Small intestine (tissue), 7 donors: ENCODE data around the gene FOXP3. TPM values are rescaled to one million over a fixed set of nuclear protein-coding genes. Genes with fewer than 3 reads are reported as not detected.

ENCODE experiments used
- DNase-seq, 2 donors: peaks; one replicate each; pipeline versions ENCODE4 v3.0.0 to v3.0.0-alpha.2; 2013
- FAIRE-seq: peaks from 2 replicates; lab custom pipeline; 2012; peaks lifted over from hg19 to GRCh38; lab: Jason Lieb, UNC
- H3K27ac ChIP-seq, 3 donors: one replicate each; pipeline ENCODE4 v1.5.1; 2013; ENCODE audit warnings: low read length in 2 of 3, mild to moderate bottlenecking in 2 of 3, control low read depth in 1 of 3, inconsistent platforms in 1 of 3, low read depth in 1 of 3, moderate library complexity in 1 of 3
- H3K27me3 ChIP-seq, 3 donors: one replicate each; pipeline ENCODE4 v1.6.1; 2013; ENCODE audit warnings: low read length in 3 of 3, inconsistent platforms in 1 of 3; ENCODE audit not compliant: control insufficient read depth in 3 of 3, insufficient read depth in 3 of 3
- H3K36me3 ChIP-seq, 3 donors: one replicate each; pipeline ENCODE4 v1.6.1; 2013; ENCODE audit warnings: low read length in 3 of 3, inconsistent platforms in 1 of 3, low read depth in 1 of 3, mild to moderate bottlenecking in 1 of 3, moderate library complexity in 1 of 3; ENCODE audit not compliant: control insufficient read depth in 3 of 3, insufficient read depth in 2 of 3
- H3K4me1 ChIP-seq, 3 donors: one replicate each; pipeline ENCODE4 v1.6.1; 2013; ENCODE audit warnings: low read length in 2 of 3, inconsistent platforms in 1 of 3, low read depth in 1 of 3, mild to moderate bottlenecking in 1 of 3, moderate library complexity in 1 of 3; ENCODE audit not compliant: control insufficient read depth in 3 of 3, insufficient read depth in 2 of 3
- H3K4me3 ChIP-seq, 3 donors: one replicate each; pipeline ENCODE4 v1.5.1; 2013; ENCODE audit warnings: low read length in 3 of 3, control low read depth in 1 of 3, inconsistent platforms in 1 of 3, low read depth in 1 of 3, mild to moderate bottlenecking in 1 of 3, moderate library complexity in 1 of 3
- H3K9me3 ChIP-seq, 2 donors: one replicate each; pipeline ENCODE4 v1.6.1; 2013; ENCODE audit warnings: low read depth in 1 of 2, low read length in 1 of 2; ENCODE audit not compliant: control insufficient read depth in 2 of 2, insufficient read depth in 1 of 2
- WGBS, 3 donors: extraction: QIAGEN DNeasy Blood & Tissue Kit; methylation state at CpG; one replicate each; pipeline ENCODE4 v1.1.7; 2013; 5-methylcytosine and 5-hydroxymethylcytosine counted together
- polyA plus RNA-seq, 4 donors: library from polyadenylated mRNA; stranded (reverse) in 3 of 4; unstranded in 1 of 4; fragments of 200-250 nt in 3 of 4; fragments of 120-200 nt in 1 of 4; gene quantifications; one replicate each; pipeline versions ENCODE4 v1.2.1 to v1.2.3, GENCODE V29; 2013
- donor health status: healthy with polysubstance abuse.
- donor health status: control.
- donor health status: control.
- donor health status: Bipolar disorder and iron deficiency.
- donor health status: healthy.

Gene FOXP3
- polyA plus RNA-seq, 4 donors: 0.31 to 0.47 TPM; not detected in 2

DNA sequence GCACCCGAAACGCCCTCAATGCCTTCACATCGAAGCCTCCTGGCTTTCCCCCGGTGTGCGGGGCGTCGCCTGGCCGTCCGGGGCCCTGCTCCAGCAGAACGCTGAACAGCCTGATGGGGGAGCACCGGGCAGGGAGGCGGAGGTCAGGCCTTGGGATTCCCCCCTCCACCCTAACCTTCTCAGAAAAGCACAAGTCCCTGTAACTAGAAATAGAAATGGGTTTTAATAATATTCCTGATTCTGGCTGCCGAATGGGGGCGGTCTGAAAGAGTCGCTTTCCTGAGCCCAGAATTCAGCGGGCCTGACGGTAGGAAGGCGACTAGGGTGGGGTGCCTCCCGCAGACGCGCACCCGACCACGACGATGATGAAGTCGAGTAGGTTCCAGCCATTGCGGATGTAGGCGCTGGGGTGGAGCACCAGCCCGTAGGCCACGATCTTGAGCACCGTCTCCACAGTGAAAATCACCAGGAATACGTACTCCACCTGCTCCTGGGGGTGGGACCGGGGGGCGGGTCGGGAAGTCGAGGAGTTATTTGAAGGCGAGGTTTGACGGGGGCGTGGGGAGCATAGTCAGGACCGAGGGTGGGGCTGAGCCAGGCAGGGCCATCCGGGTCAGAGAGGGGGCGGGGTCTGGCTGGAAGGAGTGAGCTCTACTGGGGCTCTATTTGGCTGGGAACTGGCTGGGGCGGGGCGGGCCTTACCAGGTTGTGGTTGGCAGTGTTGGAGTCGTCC, 33.8 kb downstream of the FOXP3 start:
- no peak for FAIRE-seq

DNA sequence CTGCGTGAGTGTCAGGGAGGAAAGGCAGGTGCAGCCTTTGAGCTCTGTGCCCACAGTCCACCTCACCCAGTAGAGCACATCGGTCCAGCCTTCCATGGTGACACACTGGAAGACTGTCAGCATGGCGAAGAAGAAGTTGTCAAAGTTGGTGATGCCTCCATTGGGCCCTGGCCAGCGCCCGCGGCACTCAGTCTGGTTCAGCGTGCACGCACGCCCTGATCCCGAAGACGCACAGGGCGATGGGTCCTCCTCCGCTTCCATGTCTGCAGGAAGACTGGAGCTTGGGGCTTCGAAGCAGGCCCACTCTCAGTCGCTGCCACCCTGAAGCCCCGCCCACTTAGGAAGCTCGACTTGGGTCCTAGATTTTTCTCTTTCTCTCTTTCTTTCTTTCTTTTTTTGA, 36.3 kb downstream of the FOXP3 start:
- DNase-seq (no peak), FAIRE-seq (no peak)
- WGBS, 3 donors: 89 to 94% (median 91%) methylated on average over 17 of the region's 17 CpGs
- H3K4me3 ChIP-seq: no peak overlapping the region
- no peaks in the 10 kb centered on the region for H3K36me3 ChIP-seq
- no peaks in the 10 kb centered on the region for H3K27me3 ChIP-seq
- H3K9me3 ChIP-seq: no peaks in the 10 kb centered on the region
- no peaks in the 10 kb centered on the region for H3K4me1 ChIP-seq
- H3K27ac ChIP-seq: no peak overlapping the region

More for the DNA sequence above, 33.8 kb downstream of the FOXP3 start:
- Histone ChIP-seq H3K27me3 (peaks cover 0 to 4% (median 0%) of the 10 kb centered on the region in 3 donors), H3K9me3 (no peaks in the 10 kb centered on the region), H3K36me3 (no peaks in the 10 kb centered on the region), H3K27ac (peak overlapping the region in 2 of 3 donors; percentile 51 to 88), H3K4me3 (peak overlapping the region; percentile 14 to 40 (median 21)), H3K4me1 (no peaks in the 10 kb centered on the region)
- 3 to 50% (median 7%) methylated on average over 28 to 44 of the region's 44 CpGs for WGBS, 3 donors
- peak; percentile 68 to 71 for DNase-seq

DNA sequence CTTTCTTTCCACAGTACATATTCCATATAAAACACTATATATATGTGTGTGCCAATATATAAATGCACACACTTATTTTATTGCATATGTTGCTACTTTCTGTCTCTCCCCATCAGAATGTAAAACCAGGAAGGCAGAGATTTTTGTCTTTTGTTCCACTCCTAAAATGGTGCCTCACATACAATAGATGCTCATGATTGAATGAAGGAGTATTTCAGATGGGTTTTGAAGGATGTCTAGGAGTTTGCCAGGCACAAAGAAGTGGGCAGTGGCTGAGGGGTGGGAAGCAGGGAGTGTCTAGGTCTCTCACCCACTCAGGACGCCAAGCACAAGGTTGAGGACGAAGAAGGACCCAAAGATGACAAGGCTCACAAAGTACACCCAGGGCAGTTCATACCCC, 36.8 kb downstream of the FOXP3 start:
- 77 to 91% (median 86%) methylated on average over 2 of the region's 2 CpGs for WGBS, 3 donors
- FAIRE-seq: no peak

DNA sequence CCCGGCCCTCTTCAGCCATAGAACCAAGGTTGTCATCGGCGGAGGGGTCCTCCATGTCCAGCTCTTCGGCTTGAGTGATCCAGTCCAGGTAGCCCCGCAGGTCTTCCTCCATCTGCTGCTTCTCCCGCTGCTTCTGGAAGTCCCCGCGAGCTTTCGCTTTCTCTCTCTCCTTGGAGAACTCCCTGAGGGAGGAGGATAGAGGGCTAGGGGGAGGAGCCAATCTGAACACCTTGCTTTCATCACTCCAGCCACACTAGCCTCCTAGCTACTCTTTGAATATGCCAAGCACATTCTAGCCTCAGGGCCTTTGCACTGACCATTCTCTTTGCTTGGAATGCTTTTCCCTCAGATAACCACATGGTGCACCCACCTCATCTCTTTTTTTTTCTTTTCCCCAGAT, 37.6 kb downstream of the FOXP3 start:
- H3K9me3 ChIP-seq: no peaks in the 10 kb centered on the region
- FAIRE-seq (no peak), DNase-seq (peak in 1 of 2 donors; percentile 63)
- WGBS, 3 donors: 38 to 81% (median 59%) methylated on average over 5 to 9 of the region's 9 CpGs
- no peaks in the 10 kb centered on the region for H3K4me1 ChIP-seq
- peak overlapping the region in 1 of 3 donors; percentile 22 for H3K4me3 ChIP-seq
- no peak overlapping the region for H3K27ac ChIP-seq
- no peaks in the 10 kb centered on the region for H3K27me3 ChIP-seq
- H3K36me3 ChIP-seq: no peaks in the 10 kb centered on the region

More for the DNA sequence above, 36.8 kb downstream of the FOXP3 start:
- Histone ChIP-seq H3K27me3 (no peaks in the 10 kb centered on the region), H3K27ac (no peak overlapping the region), H3K4me3 (no peak overlapping the region), H3K9me3 (no peaks in the 10 kb centered on the region), H3K36me3 (no peaks in the 10 kb centered on the region), H3K4me1 (no peaks in the 10 kb centered on the region)
- DNase-seq: no peak

DNA sequence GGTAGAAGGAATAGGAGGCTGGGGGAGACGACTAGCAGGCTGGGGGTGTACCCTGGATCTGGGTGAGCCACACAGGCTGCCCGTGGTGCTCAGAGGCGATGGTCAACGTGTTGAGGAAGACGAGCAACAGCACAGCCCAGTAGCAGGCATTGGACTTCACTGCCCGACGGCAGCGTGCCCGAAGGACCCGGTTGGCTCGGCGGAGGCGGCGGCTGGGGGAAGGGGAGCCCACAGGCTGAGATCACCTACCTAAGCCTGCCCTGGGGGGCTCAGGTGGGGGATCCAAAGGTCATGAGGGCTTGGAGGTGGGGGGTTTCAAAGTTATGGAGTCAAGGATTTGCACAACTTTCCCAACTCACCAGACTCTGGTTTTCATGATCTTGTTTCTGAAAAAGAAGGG, 38.7 kb downstream of the FOXP3 start:
- Histone ChIP-seq H3K36me3 (no peaks in the 10 kb centered on the region), H3K4me3 (no peak overlapping the region), H3K9me3 (no peaks in the 10 kb centered on the region), H3K27me3 (no peaks in the 10 kb centered on the region), H3K4me1 (no peaks in the 10 kb centered on the region), H3K27ac (no peak overlapping the region)
- WGBS, 3 donors: 71 to 76% (median 75%) methylated on average over 14 of the region's 14 CpGs
- no peak for DNase-seq
- no peak for FAIRE-seq

DNA sequence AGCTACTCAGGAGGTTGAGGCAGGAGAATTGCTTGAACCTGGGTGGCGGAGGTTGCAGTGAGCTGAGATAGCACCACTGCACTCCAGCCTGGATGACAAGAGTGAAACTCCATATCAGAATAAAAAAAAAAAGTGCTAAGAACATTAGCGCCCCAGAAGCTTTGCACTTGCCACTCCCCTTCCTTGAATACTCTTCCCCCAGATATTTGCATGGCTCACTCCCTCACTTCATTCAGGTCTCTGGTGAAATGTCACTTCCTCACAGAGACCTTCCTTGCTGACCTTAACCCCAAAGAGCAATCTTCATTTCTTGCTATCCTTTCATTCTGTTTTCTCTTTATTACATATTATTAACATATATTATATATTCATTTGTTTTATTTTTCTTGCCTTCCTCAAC, 42.6 kb downstream of the FOXP3 start:
- no peaks in the 10 kb centered on the region for H3K36me3 ChIP-seq
- DNase-seq (no peak), FAIRE-seq (no peak)
- H3K9me3 ChIP-seq: no peaks in the 10 kb centered on the region
- H3K27me3 ChIP-seq: no peaks in the 10 kb centered on the region
- H3K4me1 ChIP-seq: no peaks in the 10 kb centered on the region
- H3K4me3 ChIP-seq: no peak overlapping the region
- no peak overlapping the region for H3K27ac ChIP-seq
- WGBS, 3 donors: 36 to 62% (median 59%) methylated on average over 2 of the region's 2 CpGs

DNA sequence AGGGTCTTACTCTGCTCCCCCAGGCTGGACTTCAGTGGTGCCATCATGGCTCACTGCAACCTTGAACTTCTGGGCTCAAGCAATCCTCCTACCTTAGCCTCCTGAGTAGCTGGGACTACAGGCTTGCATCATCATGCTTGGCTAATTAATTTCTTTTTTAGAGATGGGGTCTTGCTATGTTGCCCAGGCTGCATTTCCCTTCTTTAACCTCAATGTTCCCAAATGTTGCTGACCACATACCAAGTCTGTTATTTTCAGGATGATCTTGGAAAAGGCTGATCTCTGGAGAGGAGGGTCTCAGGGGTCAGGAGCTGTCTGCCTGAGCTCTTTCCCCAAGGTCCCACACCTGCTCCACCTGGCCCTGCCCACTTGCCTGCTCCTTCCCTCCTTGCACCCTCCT, 44.4 kb downstream of the FOXP3 start:
- Histone ChIP-seq H3K27ac (no peak overlapping the region), H3K27me3 (peaks cover 0 to 3% (median 0%) of the 10 kb centered on the region in 3 donors), H3K9me3 (no peaks in the 10 kb centered on the region), H3K36me3 (no peaks in the 10 kb centered on the region), H3K4me3 (no peak overlapping the region), H3K4me1 (no peaks in the 10 kb centered on the region)
- no peak for DNase-seq
- no peak for FAIRE-seq

DNA sequence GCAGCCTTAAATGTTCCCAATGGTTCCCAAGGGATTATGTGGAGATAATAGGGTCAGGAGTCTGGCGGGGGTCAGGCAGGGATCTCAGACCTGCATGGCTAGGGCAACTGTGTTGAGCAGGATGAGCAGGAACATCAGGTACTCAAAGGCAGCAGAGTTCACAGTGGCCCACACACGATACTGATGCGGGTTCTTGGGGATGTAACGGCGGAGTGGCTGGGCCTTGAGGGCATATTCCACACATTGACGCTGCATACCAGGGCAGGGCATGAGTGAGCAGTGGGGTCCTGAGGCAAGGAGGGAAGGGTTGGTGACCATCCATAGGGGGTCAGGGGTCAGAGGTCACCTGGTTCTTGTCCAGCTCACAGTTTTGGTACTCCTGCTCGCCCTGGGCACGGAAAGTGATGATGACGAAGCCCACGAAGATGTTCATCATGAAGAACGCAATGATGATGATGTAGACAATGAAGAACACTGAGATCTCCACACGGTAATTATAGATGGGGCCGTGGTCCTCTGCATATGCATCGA, 49.4 kb downstream of the FOXP3 start:
- FAIRE-seq (no peak), DNase-seq (no peak)
- no peak overlapping the region for H3K27ac ChIP-seq
- WGBS, 3 donors: 77 to 87% (median 86%) methylated on average over 13 to 14 of the region's 14 CpGs
- H3K4me1 ChIP-seq: no peaks in the 10 kb centered on the region
- no peaks in the 10 kb centered on the region for H3K36me3 ChIP-seq
- H3K4me3 ChIP-seq: no peak overlapping the region
- H3K9me3 ChIP-seq: no peaks in the 10 kb centered on the region
- peaks cover 0 to 5% (median 0%) of the 10 kb centered on the region in 3 donors for H3K27me3 ChIP-seq
